NT2/D1 (cell line): ENCODE results near the gene ZNF674.

Experiments
- YY1 ChIP-seq: IDR thresholded peaks from 2 replicates; pipeline ENCODE4 v1.6.1; 2011; ENCODE audit not compliant: insufficient read length, insufficient read depth
- ZNF274 ChIP-seq: IDR thresholded peaks from 2 replicates; pipeline ENCODE4 v1.6.1; 2011; ENCODE audit warnings: mild to moderate bottlenecking, low read depth, low read length

DNA sequence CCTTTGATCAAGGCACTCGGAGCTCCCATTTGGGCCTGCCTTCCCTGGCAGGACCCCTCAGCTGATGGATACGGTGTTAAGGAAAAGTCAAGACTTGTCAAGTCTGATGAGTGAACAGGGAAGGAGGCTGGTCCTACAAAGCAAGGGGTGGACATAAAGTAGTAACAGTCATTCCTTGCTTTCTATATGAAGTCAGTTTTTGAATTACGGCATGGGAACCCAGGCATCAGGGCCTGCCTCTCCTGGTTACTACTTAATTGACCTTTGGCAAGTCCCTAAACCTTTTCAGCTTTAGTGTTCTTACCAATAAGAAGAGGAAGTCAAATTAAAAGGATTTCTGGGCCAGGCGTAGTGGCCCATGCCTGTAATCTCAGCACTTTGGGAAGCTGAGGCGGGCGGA lies 35.4 kb upstream of the ZNF674 start:
- TF ChIP-seq YY1 (no peak), ZNF274 (no peak)
